Uterus (tissue), 4 donors: ENCODE measurements around the gene S100A1. TPM values are rescaled to one million over a fixed set of nuclear protein-coding genes. Genes with fewer than 3 reads are reported as not detected.
A peak's percentile ranks its signal among the peaks of the same experiment; 100 is the strongest.

Source experiments
- DNase-seq, 2 donors: peaks; one replicate each; pipeline ENCODE4 v3.0.0-alpha.2; 2019 to 2020
- H3K27ac ChIP-seq, 2 donors: fragments of 200-600 bp; sonication (generic); 1 replicate in 1 of 2; 2 replicates in 1 of 2; pipeline ENCODE4 v1.5.1; 2016 to 2018
- H3K27me3 ChIP-seq, 2 donors: fragments of 200-600 bp; sonication (generic); one replicate each; pipeline ENCODE4 v1.5.1; 2018 to 2019; ENCODE audit warnings: control low read depth in 1 of 2
- H3K36me3 ChIP-seq, 2 donors: fragments of 200-600 bp; sonication (generic); one replicate each; pipeline ENCODE4 v1.5.1; 2019; ENCODE audit warnings: control low read depth in 1 of 2
- H3K4me1 ChIP-seq, 2 donors: fragments of 200-600 bp; sonication (generic); one replicate each; pipeline ENCODE4 v1.5.1; 2018 to 2019; ENCODE audit warnings: control low read depth in 1 of 2
- H3K4me3 ChIP-seq, 2 donors: fragments of 200-600 bp; sonication (generic); 1 replicate in 1 of 2; 2 replicates in 1 of 2; pipeline ENCODE4 v1.5.1; 2018 to 2019; ENCODE audit warnings: mild to moderate bottlenecking in 1 of 2
- H3K9me3 ChIP-seq, 2 donors: fragments of 200-600 bp; sonication (generic); one replicate each; pipeline ENCODE4 v1.5.1; 2019; ENCODE audit warnings: control low read depth in 1 of 2
- CTCF ChIP-seq, 4 experiments: fragments of 200-600 bp in 2 of 4; fragments of 450-650 bp in 2 of 4; sonication (generic) in 2 of 4; IDR thresholded peaks; one replicate each; pipeline ENCODE4 v1.5.1; 2016 to 2019; ENCODE audit warnings: antibody characterized with exemption in 4 of 4, mild to moderate bottlenecking in 2 of 4, moderate library complexity in 1 of 4
- POLR2A ChIP-seq, 2 donors: fragments of 450-650 bp; IDR thresholded peaks; one replicate each; pipeline ENCODE4 v1.6.1; 2016; ENCODE audit warnings: antibody characterized with exemption in 2 of 2, mild to moderate bottlenecking in 1 of 2, moderate library complexity in 1 of 2
- intact Hi-C: fragments of 100-400 bp; cut with DNase I; formaldehyde crosslinking; loops from one replicate; pipeline ENCODE4 v1.15.1; 2023; ENCODE audit warnings: low total_unique reads
- total RNA-seq, 4 donors: library from RNA; depleted of rRNA in 3 of 4; stranded (reverse); fragments of >200 nt in 3 of 4; gene quantifications; one replicate each; pipeline versions ENCODE4 v1.1.0 to v1.2.4, GENCODE V29; 2014 to 2023
- donor health status: DM: yes; HTN: yes; CAD: no.

Gene S100A1
- total RNA-seq, 4 donors from 2014 or later = 3.8 TPM; not detected in 3

DNA sequence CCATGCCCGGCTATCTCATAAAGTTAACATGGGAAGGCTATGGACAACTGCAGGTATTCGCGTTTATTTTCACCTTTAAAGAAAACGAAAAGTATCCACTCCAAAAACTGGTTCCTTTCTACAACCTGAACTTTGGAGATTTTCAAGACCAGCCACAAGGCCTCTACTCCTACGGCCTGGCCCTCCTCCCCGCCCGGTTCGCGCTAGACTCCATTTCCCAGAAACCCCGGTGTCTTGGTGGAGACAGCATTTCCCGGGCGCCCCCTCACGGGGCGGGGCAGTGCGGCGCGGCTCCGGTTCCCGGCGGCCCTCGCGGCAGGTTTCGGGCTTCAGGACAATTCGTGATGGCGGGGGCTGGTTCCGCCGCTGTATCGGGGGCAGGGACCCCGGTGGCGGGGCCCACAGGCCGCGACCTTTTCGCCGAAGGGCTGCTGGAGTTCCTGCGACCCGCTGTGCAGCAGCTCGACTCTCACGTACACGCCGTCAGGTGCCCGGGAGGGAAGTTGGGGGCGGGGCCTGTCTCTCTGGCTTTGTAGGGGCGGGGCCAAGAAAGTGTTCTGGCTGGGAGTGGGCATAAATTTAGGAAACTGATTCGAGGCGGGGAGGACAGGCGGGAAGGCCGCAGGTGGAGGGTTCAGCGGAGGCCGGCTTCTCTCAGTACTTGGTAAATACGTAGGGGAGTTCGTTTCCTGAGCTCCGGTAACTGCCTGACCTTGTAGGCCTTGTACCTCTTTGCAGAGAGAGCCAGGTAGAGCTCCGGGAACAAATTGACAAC is 30.4 kb downstream of the S100A1 start, which contains the start of gene SNAPIN:
SNAPIN (plus strand) TSS at position 304 of the 775 bp plus-strand sequence; CDS start at position 345, 41 bp downstream.
- intact Hi-C loops = no loop called here
- peak within 1 kb of the TSS; percentile 92 to 94 for H3K4me3 ChIP-seq
- peak within 1 kb of the TSS; percentile 98 for H3K27ac ChIP-seq
- no peaks in the 10 kb centered on the region for H3K9me3 ChIP-seq
- no peaks in the 10 kb centered on the region for H3K27me3 ChIP-seq
- DNase-seq = peak; percentile 90 to 93
- H3K36me3 ChIP-seq = no peaks in the 10 kb centered on the region
- TF ChIP-seq POLR2A (IDR thresholded peaks at IDR 0.05) (peak; percentile 57 to 65), CTCF (IDR thresholded peaks at IDR 0.05) (peak in 3 of 4 experiments; percentile 22 to 32 (median 25))
- peaks cover 4 to 9% of the 10 kb centered on the region in 2 donors for H3K4me1 ChIP-seq

DNA sequence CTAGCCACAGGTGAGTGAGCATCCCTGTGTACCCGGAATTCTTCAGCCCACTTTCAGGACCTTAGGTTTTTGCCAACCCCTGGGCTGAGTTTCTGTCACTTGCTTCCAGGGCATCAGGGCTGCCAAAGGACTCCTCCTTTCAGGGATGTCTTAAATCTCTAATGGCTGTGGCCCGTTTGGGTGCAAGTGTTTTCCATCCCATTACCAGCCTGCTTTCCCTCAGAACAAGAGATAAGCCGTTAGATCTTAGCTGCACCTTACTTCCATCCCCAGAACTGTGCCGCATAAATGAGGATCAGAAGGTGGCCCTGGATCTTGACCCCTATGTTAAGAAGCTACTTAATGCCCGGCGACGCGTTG is 30.9 kb downstream of the S100A1 start:
- H3K36me3 ChIP-seq = no peaks in the 10 kb centered on the region
- no peaks in the 10 kb centered on the region for H3K27me3 ChIP-seq
- H3K4me1 ChIP-seq = peaks cover 4 to 9% of the 10 kb centered on the region in 2 donors
- H3K9me3 ChIP-seq = no peaks in the 10 kb centered on the region
- H3K27ac ChIP-seq = peak overlapping the region; percentile 98
- intact Hi-C loops = no loop called here
- H3K4me3 ChIP-seq = peak overlapping the region; percentile 92 to 94
- TF ChIP-seq CTCF (IDR thresholded peaks at IDR 0.05) (no peak), POLR2A (IDR thresholded peaks at IDR 0.05) (no peak)
- DNase-seq = no peak

DNA sequence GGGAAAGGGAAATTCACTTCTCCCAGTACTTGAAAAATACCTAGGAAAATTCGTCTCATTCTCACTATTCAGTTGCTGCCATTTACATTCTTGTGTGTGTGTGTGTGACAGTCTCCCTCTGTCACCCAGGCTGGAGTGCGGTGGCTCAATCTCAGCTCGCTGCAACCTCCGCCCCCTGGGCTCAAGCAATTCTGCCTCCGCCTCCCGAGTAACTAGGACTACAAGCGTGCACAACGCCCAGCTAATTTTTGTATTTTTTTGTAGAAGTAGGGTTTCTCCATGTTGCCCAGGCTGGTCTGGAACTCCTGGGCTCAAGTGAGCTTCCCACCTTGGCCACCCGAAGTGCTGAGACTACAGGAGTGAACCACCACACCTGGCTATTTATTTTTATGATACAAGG is 31.4 kb downstream of the S100A1 start:
- no peaks in the 10 kb centered on the region for H3K9me3 ChIP-seq
- no peak for DNase-seq
- intact Hi-C loops = no loop called here
- H3K36me3 ChIP-seq = no peaks in the 10 kb centered on the region
- H3K27ac ChIP-seq = peak overlapping the region; percentile 98
- H3K27me3 ChIP-seq = no peaks in the 10 kb centered on the region
- TF ChIP-seq CTCF (IDR thresholded peaks at IDR 0.05) (no peak), POLR2A (IDR thresholded peaks at IDR 0.05) (no peak)
- H3K4me1 ChIP-seq = peaks cover 4 to 9% of the 10 kb centered on the region in 2 donors
- no peak overlapping the region for H3K4me3 ChIP-seq

- Histone ChIP-seq H3K4me1 (peaks cover 4 to 9% of the 10 kb centered on the region in 2 donors), H3K36me3 (no peaks in the 10 kb centered on the region), H3K9me3 (no peaks in the 10 kb centered on the region), H3K27ac (no peak overlapping the region), H3K4me3 (no peak overlapping the region), H3K27me3 (no peaks in the 10 kb centered on the region)
- TF ChIP-seq CTCF (IDR thresholded peaks at IDR 0.05) (no peak), POLR2A (IDR thresholded peaks at IDR 0.05) (no peak)
- DNase-seq = no peak
- intact Hi-C loops = no loop called here
Observed at GRCh38 chr1:153661111-153661708, 33.0 kb downstream of the S100A1 start.

DNA sequence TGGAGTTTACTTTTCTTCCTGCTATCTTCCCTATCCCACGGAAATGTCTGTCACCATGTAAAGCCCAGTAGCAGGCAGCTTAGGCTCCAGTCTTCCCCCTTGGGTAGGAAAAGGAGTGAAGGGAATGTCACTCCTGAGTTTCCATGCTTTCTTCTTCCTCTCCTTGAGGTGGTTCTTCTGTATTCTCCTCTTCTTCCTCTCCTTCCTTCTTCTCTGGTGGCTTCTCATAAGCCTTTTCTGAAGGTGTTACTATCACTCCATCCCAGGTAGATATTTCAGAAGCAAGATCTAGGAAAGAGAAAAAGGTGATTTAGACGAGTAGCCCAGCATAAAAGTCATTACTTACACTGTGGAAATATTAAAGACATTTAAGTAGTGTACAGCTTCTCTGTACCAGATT is 34.0 kb downstream of the S100A1 start:
- Histone ChIP-seq H3K4me3 (no peak overlapping the region), H3K27me3 (no peaks in the 10 kb centered on the region), H3K4me1 (peaks cover 4 to 9% of the 10 kb centered on the region in 2 donors), H3K36me3 (no peaks in the 10 kb centered on the region), H3K9me3 (no peaks in the 10 kb centered on the region), H3K27ac (no peak overlapping the region)
- TF ChIP-seq POLR2A (IDR thresholded peaks at IDR 0.05) = no peak
- no peak for TF ChIP-seq CTCF (IDR thresholded peaks at IDR 0.05)
- DNase-seq = no peak
- intact Hi-C loops = no loop called here
